HL-60 (cell line): Measurements from ENCODE around the gene MAMSTR.

Experiments
- DNase-seq, 2 experiments: peaks; one replicate each; pipeline ENCODE4 v3.0.0-alpha.2; 2010 to 2020; ENCODE audit warnings: low read depth in 1 of 2, low spot score in 1 of 2
- H3K27ac ChIP-seq: fragments of 250-450 bp; sonication (Bioruptor Pico); replicated peaks from 2 replicates; pipeline ENCODE4 v1.5.1; 2020; ENCODE audit warnings: mild to moderate bottlenecking, moderate library complexity
- H3K27me3 ChIP-seq: fragments of 250-450 bp; sonication (Bioruptor Pico); 2 replicates; pipeline ENCODE4 v1.5.1; 2021; ENCODE audit warnings: mild to moderate bottlenecking, moderate library complexity; ENCODE audit not compliant: insufficient read depth, poor library complexity, severe bottlenecking
- H3K4me3 ChIP-seq: replicated peaks from 2 replicates; pipeline ENCODE4 v1.5.1; 2011; ENCODE audit warnings: mild to moderate bottlenecking, control low read depth, low read length; ENCODE audit not compliant: insufficient read depth
- GABPA ChIP-seq: IDR thresholded peaks from 2 replicates; pipeline ENCODE4 v1.6.1; 2012; ENCODE audit warnings: low read depth
- POLR2AphosphoS5 ChIP-seq: IDR thresholded peaks from 2 replicates; pipeline ENCODE4 v1.6.1; 2012; ENCODE audit warnings: low read depth
- SPI1 ChIP-seq: IDR thresholded peaks from 2 replicates; pipeline ENCODE4 v1.6.1; 2012; ENCODE audit warnings: low read depth, mild to moderate bottlenecking, borderline replicate concordance
- TF ChIP-seq, protein P1 (sequence below): IDR thresholded peaks from 2 replicates; pipeline ENCODE4 v1.6.1; 2012; ENCODE audit warnings: low read depth; ENCODE audit not compliant: insufficient replicate concordance
- TF ChIP-seq, protein P2 (sequence below): IDR thresholded peaks from one replicate; pipeline ENCODE4 v1.5.1; 2011; ENCODE audit warnings: low read length, control low read depth, inconsistent platforms; ENCODE audit not compliant: insufficient read depth

The MAMSTR gene

DNA sequence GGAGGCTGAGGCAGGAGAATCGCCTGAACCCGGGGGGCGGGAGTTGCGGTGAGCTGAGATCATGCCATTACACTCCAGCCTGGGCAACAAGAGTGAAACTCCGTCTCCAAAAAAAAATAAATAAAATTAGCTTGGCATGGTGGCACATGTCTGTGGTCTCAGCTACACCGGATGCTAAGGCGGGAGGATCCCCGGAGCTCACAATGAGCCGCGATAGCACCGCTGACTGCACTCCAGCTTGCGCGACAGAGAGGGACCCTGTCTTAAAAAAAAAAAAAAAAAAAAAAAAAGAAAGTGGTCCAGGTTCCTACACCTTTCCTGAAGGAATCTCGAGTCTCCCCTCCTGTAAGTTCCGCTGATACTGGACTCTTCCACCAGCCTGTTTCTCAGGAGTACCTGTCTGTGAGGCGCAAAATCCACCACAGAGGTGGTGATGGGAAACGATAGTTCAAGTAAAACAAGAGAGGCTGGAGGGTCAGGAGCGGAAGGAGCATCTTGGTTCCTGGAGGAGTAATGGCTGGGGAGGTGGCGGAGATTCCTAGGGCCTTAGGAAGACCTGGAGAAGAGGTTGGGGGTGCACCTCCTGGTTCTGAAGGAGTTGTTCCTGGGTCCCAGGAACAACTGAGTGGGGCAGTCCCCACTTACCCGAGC, 32.4 kb upstream of the MAMSTR start:
- no peak for DNase-seq
- TF ChIP-seq, protein P1, sequence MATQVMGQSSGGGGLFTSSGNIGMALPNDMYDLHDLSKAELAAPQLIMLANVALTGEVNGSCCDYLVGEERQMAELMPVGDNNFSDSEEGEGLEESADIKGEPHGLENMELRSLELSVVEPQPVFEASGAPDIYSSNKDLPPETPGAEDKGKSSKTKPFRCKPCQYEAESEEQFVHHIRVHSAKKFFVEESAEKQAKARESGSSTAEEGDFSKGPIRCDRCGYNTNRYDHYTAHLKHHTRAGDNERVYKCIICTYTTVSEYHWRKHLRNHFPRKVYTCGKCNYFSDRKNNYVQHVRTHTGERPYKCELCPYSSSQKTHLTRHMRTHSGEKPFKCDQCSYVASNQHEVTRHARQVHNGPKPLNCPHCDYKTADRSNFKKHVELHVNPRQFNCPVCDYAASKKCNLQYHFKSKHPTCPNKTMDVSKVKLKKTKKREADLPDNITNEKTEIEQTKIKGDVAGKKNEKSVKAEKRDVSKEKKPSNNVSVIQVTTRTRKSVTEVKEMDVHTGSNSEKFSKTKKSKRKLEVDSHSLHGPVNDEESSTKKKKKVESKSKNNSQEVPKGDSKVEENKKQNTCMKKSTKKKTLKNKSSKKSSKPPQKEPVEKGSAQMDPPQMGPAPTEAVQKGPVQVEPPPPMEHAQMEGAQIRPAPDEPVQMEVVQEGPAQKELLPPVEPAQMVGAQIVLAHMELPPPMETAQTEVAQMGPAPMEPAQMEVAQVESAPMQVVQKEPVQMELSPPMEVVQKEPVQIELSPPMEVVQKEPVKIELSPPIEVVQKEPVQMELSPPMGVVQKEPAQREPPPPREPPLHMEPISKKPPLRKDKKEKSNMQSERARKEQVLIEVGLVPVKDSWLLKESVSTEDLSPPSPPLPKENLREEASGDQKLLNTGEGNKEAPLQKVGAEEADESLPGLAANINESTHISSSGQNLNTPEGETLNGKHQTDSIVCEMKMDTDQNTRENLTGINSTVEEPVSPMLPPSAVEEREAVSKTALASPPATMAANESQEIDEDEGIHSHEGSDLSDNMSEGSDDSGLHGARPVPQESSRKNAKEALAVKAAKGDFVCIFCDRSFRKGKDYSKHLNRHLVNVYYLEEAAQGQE = no peak
- TF ChIP-seq SPI1 = no peak
- TF ChIP-seq POLR2AphosphoS5 = no peak
- TF ChIP-seq, protein P2, sequence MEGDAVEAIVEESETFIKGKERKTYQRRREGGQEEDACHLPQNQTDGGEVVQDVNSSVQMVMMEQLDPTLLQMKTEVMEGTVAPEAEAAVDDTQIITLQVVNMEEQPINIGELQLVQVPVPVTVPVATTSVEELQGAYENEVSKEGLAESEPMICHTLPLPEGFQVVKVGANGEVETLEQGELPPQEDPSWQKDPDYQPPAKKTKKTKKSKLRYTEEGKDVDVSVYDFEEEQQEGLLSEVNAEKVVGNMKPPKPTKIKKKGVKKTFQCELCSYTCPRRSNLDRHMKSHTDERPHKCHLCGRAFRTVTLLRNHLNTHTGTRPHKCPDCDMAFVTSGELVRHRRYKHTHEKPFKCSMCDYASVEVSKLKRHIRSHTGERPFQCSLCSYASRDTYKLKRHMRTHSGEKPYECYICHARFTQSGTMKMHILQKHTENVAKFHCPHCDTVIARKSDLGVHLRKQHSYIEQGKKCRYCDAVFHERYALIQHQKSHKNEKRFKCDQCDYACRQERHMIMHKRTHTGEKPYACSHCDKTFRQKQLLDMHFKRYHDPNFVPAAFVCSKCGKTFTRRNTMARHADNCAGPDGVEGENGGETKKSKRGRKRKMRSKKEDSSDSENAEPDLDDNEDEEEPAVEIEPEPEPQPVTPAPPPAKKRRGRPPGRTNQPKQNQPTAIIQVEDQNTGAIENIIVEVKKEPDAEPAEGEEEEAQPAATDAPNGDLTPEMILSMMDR = no peak
- no peak for TF ChIP-seq GABPA
- Histone ChIP-seq H3K27ac (no peak overlapping the region), H3K4me3 (no peak overlapping the region), H3K27me3 (peaks cover 36% of the 10 kb centered on the region)

GRCh38 chr19:48750771-48751504, 31.4 kb upstream of the MAMSTR start:
- Histone ChIP-seq H3K4me3 (no peak overlapping the region), H3K27me3 (peaks cover 36% of the 10 kb centered on the region), H3K27ac (no peak overlapping the region)
- TF ChIP-seq, protein P1 = no peak
- TF ChIP-seq POLR2AphosphoS5 (no peak), SPI1 (no peak), GABPA (no peak)
- TF ChIP-seq, protein P2 = no peak
- DNase-seq = peak in 1 of 2 experiments; percentile 25

- no peak overlapping the region for H3K4me3 ChIP-seq
- DNase-seq = no peak
- TF ChIP-seq GABPA (no peak), SPI1 (no peak), POLR2AphosphoS5 (no peak)
- TF ChIP-seq, protein P1 = no peak
- TF ChIP-seq, protein P2 = no peak
Measured at GRCh38 chr19:48750351-48750750, 30.8 kb upstream of the MAMSTR start.

More at GRCh38 chr19:48750351-48750750, 30.8 kb upstream of the MAMSTR start:
- peaks cover 36% of the 10 kb centered on the region for H3K27me3 ChIP-seq
- H3K27ac ChIP-seq = no peak overlapping the region
